Liver (tissue), 9 donors: ENCODE measurements around the gene GSTA3. TPM values are rescaled to one million over a fixed set of nuclear protein-coding genes. Genes with fewer than 3 reads are reported as not detected.

Experiments
- DNase-seq: peaks from one replicate; pipeline ENCODE4 v3.0.0-alpha.2; 2017; ENCODE audit warnings: low spot score
- H3K27ac ChIP-seq, 2 donors: one replicate each; pipeline ENCODE4 v1.7.0; 2013; ENCODE audit warnings: inconsistent platforms in 2 of 2, low read length in 2 of 2, control low read depth in 1 of 2, low read depth in 1 of 2, mild to moderate bottlenecking in 1 of 2
- H3K27me3 ChIP-seq, 4 donors: one replicate each; pipeline versions ENCODE4 v1.6.1 to v1.7.0; 2013; ENCODE audit warnings: low read length in 3 of 4, inconsistent platforms in 1 of 4, mild to moderate bottlenecking in 1 of 4, moderate library complexity in 1 of 4; ENCODE audit not compliant: control insufficient read depth in 4 of 4, insufficient read depth in 4 of 4
- H3K36me3 ChIP-seq, 4 donors: one replicate each; pipeline versions ENCODE4 v1.6.1 to v1.7.0; 2013; ENCODE audit warnings: low read length in 3 of 4, mild to moderate bottlenecking in 3 of 4, low read depth in 1 of 4, moderate library complexity in 1 of 4; ENCODE audit not compliant: control insufficient read depth in 4 of 4, insufficient read depth in 3 of 4
- H3K4me1 ChIP-seq, 4 donors: one replicate each; pipeline versions ENCODE4 v1.6.1 to v1.7.0; 2013; ENCODE audit warnings: low read length in 3 of 4, mild to moderate bottlenecking in 3 of 4, moderate library complexity in 1 of 4; ENCODE audit not compliant: control insufficient read depth in 4 of 4, insufficient read depth in 4 of 4
- H3K4me3 ChIP-seq, 3 donors: one replicate each; pipeline versions ENCODE4 v1.6.1 to v1.7.0; 2013; ENCODE audit warnings: low read length in 3 of 3, control low read depth in 1 of 3, low read depth in 1 of 3, mild to moderate bottlenecking in 1 of 3
- H3K9ac ChIP-seq, 2 donors: one replicate each; pipeline ENCODE4 v1.7.0; 2013; ENCODE audit warnings: low read length in 2 of 2, mild to moderate bottlenecking in 2 of 2, moderate library complexity in 2 of 2, control low read depth in 1 of 2, low read depth in 1 of 2
- H3K9me3 ChIP-seq, 4 donors: one replicate each; pipeline versions ENCODE4 v1.6.1 to v1.7.0; 2013; ENCODE audit warnings: low read length in 3 of 4; ENCODE audit not compliant: control insufficient read depth in 4 of 4
- ATF3 ChIP-seq: IDR thresholded peaks from 2 replicates; pipeline ENCODE4 v1.6.1; 2016; ENCODE audit warnings: antibody characterized with exemption
- CTCF ChIP-seq: fragments of 150-350 bp; IDR thresholded peaks from 2 replicates; pipeline ENCODE4 v1.5.1; 2017; ENCODE audit warnings: improper control_type of control experiment, low read depth, low read length; ENCODE audit not compliant: missing input control
- EGR1 ChIP-seq, 2 donors: IDR thresholded peaks; 2 replicates each; pipeline ENCODE4 v1.6.1; 2016 to 2018; ENCODE audit warnings: antibody characterized with exemption in 2 of 2, low read depth in 2 of 2
- FOXA1 ChIP-seq: IDR thresholded peaks from 2 replicates; pipeline ENCODE4 v1.6.1; 2016; ENCODE audit warnings: antibody characterized with exemption
- FOXA2 ChIP-seq: IDR thresholded peaks from 2 replicates; pipeline ENCODE4 v1.6.1; 2016; ENCODE audit warnings: antibody characterized with exemption
- GABPA ChIP-seq, 2 donors: IDR thresholded peaks in 1 of 2; conservative IDR thresholded peaks in 1 of 2; 2 replicates each; pipeline ENCODE4 v1.6.1; 2016; ENCODE audit warnings: antibody characterized with exemption in 2 of 2, mild to moderate bottlenecking in 1 of 2, moderate library complexity in 1 of 2
- HNF4A ChIP-seq, 2 donors: conservative IDR thresholded peaks; 2 replicates each; pipeline ENCODE4 v1.6.1; 2016; ENCODE audit warnings: antibody characterized with exemption in 2 of 2, mild to moderate bottlenecking in 2 of 2
- HNF4G ChIP-seq: IDR thresholded peaks from 2 replicates; pipeline ENCODE4 v1.6.1; 2016; ENCODE audit warnings: antibody characterized with exemption
- JUND ChIP-seq, 2 donors: IDR thresholded peaks; 2 replicates each; pipeline ENCODE4 v1.6.1; 2016; ENCODE audit warnings: antibody characterized with exemption in 2 of 2
- MAX ChIP-seq: IDR thresholded peaks from 2 replicates; pipeline ENCODE4 v1.6.1; 2016; ENCODE audit warnings: antibody characterized with exemption
- NR2F2 ChIP-seq: IDR thresholded peaks from 2 replicates; pipeline ENCODE4 v1.6.1; 2016; ENCODE audit warnings: antibody characterized with exemption
- RAD21 ChIP-seq, 2 donors: IDR thresholded peaks; 2 replicates each; pipeline ENCODE4 v1.6.1; 2016; ENCODE audit warnings: antibody characterized with exemption in 2 of 2, mild to moderate bottlenecking in 2 of 2
- RXRA ChIP-seq, 2 donors: IDR thresholded peaks; 2 replicates each; pipeline ENCODE4 v1.6.1; 2017 to 2018; ENCODE audit warnings: antibody characterized with exemption in 2 of 2, mild to moderate bottlenecking in 1 of 2
- SP1 ChIP-seq: IDR thresholded peaks from 2 replicates; pipeline ENCODE4 v1.6.1; 2018; ENCODE audit warnings: antibody characterized with exemption, mild to moderate bottlenecking
- TAF1 ChIP-seq: conservative IDR thresholded peaks from 2 replicates; pipeline ENCODE4 v1.6.1; 2016; ENCODE audit warnings: antibody characterized with exemption, mild to moderate bottlenecking
- YY1 ChIP-seq: IDR thresholded peaks from 2 replicates; pipeline ENCODE4 v1.6.1; 2016; ENCODE audit warnings: antibody characterized with exemption, mild to moderate bottlenecking
- whole genome bisulfite sequencing: extraction: QIAGEN DNeasy Blood & Tissue Kit; methylation state at CpG from one replicate; pipeline ENCODE4 v1.1.7; 2013; 5-methylcytosine and 5-hydroxymethylcytosine counted together
- polyA plus RNA-seq, 2 donors: library from polyadenylated mRNA; stranded (reverse) in 1 of 2; unstranded in 1 of 2; fragments of 200-250 nt in 1 of 2; fragments of >200 nt in 1 of 2; fragmentation: Nextera tagmentation in 1 of 2; extraction: Ambion mirVana in 1 of 2; gene quantifications; one replicate each; pipeline versions ENCODE4 v1.2.1 to v1.2.3, GENCODE V29; 2013 to 2015
- total RNA-seq, 2 donors: library from RNA; depleted of rRNA; stranded (reverse); fragments of >200 nt; gene quantifications; one replicate each; pipeline ENCODE4 v1.2.3, GENCODE V29; 2014
- TF ChIP-seq, protein P1 (sequence below): IDR thresholded peaks from 2 replicates; pipeline ENCODE4 v1.6.1; 2016; ENCODE audit warnings: antibody characterized with exemption
- TF ChIP-seq, protein P2 (sequence below): IDR thresholded peaks from 2 replicates; pipeline ENCODE4 v1.6.1; 2016; ENCODE audit warnings: antibody characterized with exemption, mild to moderate bottlenecking
- donor health status: healthy.
- donor health status: healthy.
- donor health status: healthy.
- donor health status: healthy.
- donor health status: healthy.

The GSTA3 gene
- total and polyA plus RNA-seq, 4 donors, result not detected

DNA sequence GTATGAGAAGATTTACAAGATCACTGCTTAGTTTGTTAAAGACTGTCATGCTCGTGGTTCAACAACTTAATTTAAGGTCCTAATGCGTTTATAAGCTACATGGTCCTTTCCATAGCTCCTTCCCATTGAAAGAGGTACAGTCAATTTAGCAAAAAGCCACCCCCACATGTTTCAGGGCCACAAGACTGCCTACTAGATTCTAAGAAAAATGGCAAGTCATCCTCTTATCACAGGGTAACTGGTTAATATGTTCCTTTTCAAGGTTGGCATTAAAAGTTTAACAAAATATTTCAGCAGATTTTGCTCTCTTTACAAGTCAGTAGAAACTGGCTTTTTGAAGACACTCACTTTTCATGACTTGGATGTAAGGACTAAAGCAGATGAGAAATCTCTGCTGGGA, 15.7 kb downstream of the GSTA3 start:
- Histone ChIP-seq H3K27me3 (no peaks in the 10 kb centered on the region), H3K36me3 (no peaks in the 10 kb centered on the region), H3K4me3 (no peak overlapping the region), H3K9ac (no peak overlapping the region), H3K4me1 (no peaks in the 10 kb centered on the region), H3K9me3 (peaks cover 0 to 3% (median 0%) of the 10 kb centered on the region in 4 donors), H3K27ac (no peak overlapping the region)
- no peak for DNase-seq
- TF ChIP-seq RXRA (IDR thresholded peaks at IDR 0.05), result no peak
- TF ChIP-seq, protein P1, sequence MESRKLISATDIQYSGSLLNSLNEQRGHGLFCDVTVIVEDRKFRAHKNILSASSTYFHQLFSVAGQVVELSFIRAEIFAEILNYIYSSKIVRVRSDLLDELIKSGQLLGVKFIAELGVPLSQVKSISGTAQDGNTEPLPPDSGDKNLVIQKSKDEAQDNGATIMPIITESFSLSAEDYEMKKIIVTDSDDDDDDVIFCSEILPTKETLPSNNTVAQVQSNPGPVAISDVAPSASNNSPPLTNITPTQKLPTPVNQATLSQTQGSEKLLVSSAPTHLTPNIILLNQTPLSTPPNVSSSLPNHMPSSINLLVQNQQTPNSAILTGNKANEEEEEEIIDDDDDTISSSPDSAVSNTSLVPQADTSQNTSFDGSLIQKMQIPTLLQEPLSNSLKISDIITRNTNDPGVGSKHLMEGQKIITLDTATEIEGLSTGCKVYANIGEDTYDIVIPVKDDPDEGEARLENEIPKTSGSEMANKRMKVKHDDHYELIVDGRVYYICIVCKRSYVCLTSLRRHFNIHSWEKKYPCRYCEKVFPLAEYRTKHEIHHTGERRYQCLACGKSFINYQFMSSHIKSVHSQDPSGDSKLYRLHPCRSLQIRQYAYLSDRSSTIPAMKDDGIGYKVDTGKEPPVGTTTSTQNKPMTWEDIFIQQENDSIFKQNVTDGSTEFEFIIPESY, result no peak
- TF ChIP-seq, protein P2, sequence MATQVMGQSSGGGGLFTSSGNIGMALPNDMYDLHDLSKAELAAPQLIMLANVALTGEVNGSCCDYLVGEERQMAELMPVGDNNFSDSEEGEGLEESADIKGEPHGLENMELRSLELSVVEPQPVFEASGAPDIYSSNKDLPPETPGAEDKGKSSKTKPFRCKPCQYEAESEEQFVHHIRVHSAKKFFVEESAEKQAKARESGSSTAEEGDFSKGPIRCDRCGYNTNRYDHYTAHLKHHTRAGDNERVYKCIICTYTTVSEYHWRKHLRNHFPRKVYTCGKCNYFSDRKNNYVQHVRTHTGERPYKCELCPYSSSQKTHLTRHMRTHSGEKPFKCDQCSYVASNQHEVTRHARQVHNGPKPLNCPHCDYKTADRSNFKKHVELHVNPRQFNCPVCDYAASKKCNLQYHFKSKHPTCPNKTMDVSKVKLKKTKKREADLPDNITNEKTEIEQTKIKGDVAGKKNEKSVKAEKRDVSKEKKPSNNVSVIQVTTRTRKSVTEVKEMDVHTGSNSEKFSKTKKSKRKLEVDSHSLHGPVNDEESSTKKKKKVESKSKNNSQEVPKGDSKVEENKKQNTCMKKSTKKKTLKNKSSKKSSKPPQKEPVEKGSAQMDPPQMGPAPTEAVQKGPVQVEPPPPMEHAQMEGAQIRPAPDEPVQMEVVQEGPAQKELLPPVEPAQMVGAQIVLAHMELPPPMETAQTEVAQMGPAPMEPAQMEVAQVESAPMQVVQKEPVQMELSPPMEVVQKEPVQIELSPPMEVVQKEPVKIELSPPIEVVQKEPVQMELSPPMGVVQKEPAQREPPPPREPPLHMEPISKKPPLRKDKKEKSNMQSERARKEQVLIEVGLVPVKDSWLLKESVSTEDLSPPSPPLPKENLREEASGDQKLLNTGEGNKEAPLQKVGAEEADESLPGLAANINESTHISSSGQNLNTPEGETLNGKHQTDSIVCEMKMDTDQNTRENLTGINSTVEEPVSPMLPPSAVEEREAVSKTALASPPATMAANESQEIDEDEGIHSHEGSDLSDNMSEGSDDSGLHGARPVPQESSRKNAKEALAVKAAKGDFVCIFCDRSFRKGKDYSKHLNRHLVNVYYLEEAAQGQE, result no peak
- TF ChIP-seq FOXA2, result no peak
- TF ChIP-seq TAF1, result no peak
- no peak for TF ChIP-seq FOXA1
- no peak for TF ChIP-seq RAD21 (IDR thresholded peaks at IDR 0.05)
- no peak for TF ChIP-seq ATF3
- no peak for TF ChIP-seq EGR1 (IDR thresholded peaks at IDR 0.05; ENCODE audit: low read depth in 2 of 2)
- TF ChIP-seq MAX, result no peak
- no peak for TF ChIP-seq SP1
- TF ChIP-seq HNF4G, result no peak
- TF ChIP-seq HNF4A (conservative IDR thresholded peaks at IDR 0.05), result no peak
- no peak for TF ChIP-seq YY1
- TF ChIP-seq JUND (IDR thresholded peaks at IDR 0.05), result no peak
- TF ChIP-seq CTCF, result no peak
- 86% methylated on average over 2 of the region's 2 CpGs for WGBS

DNA sequence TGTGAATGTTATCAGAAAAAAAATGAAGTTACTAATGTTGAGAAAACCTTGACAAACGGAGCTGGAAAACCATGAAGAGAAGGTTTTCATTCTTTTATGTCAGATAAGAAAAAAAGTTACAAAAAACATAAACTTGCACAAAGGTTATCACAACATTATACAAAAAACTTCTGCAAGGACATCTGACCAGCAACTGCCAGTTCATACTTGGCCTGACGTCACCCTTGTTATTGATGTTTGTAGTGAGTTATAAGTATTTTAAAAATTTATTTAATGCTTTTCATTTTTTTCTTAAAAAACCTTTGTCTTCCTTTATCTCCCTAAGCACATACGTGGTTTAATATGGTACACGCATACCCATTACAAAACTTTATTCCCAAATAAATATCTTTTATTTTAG, 16.3 kb downstream of the GSTA3 start:
- no peaks in the 10 kb centered on the region for H3K36me3 ChIP-seq
- no peaks in the 10 kb centered on the region for H3K27me3 ChIP-seq
- no peak overlapping the region for H3K27ac ChIP-seq
- WGBS, result 88% methylated on average over 4 of the region's 4 CpGs
- DNase-seq, result no peak
- H3K9me3 ChIP-seq, result peaks cover 0 to 3% (median 0%) of the 10 kb centered on the region in 4 donors
- H3K4me3 ChIP-seq, result no peak overlapping the region
- H3K4me1 ChIP-seq, result no peaks in the 10 kb centered on the region
- no peak overlapping the region for H3K9ac ChIP-seq
- TF ChIP-seq FOXA1 (no peak), EGR1 (IDR thresholded peaks at IDR 0.05; ENCODE audit: low read depth in 2 of 2) (no peak), MAX (no peak), GABPA (IDR thresholded peaks at IDR 0.05 in 1 of 2, conservative IDR thresholded peaks at IDR 0.05 in 1 of 2) (no peak), SP1 (no peak), NR2F2 (no peak), TAF1 (no peak)
- TF ChIP-seq, protein P2, result no peak
- TF ChIP-seq, protein P1, result no peak
